Lung (tissue), 12 donors: ENCODE data around the gene GRM8. TPM values are rescaled to one million over a fixed set of nuclear protein-coding genes. Genes with fewer than 3 reads are reported as not detected.
A peak's percentile ranks its signal among the peaks of the same experiment; 100 is the strongest.

Experiments
- ATAC-seq: fragments of 200-7000 bp; cut with Tn5 transposase; one replicate; pipeline ENCODE4 v1.9.1; 2020; ENCODE audit warnings: moderate number of reproducible peaks; ENCODE audit not compliant: insufficient read depth, low FRiP score
- DNase-seq, 3 donors: peaks; one replicate each; pipeline ENCODE4 v3.0.0-alpha.2; 2013 to 2017
- H3K27ac ChIP-seq, 2 donors: one replicate each; pipeline ENCODE4 v1.5.1; 2013; ENCODE audit warnings: mild to moderate bottlenecking in 2 of 2, moderate library complexity in 2 of 2, control low read depth in 1 of 2, inconsistent platforms in 1 of 2, low read depth in 1 of 2, low read length in 1 of 2
- H3K27me3 ChIP-seq, 3 donors: one replicate each; pipeline ENCODE4 v1.5.1; 2013; ENCODE audit warnings: low read length in 2 of 3; ENCODE audit not compliant: control insufficient read depth in 3 of 3, insufficient read depth in 3 of 3
- H3K36me3 ChIP-seq, 4 donors: one replicate each; pipeline ENCODE4 v1.5.1; 2013; ENCODE audit warnings: low read length in 4 of 4, mild to moderate bottlenecking in 1 of 4, moderate library complexity in 1 of 4; ENCODE audit not compliant: control insufficient read depth in 4 of 4, insufficient read depth in 4 of 4
- H3K4me1 ChIP-seq, 5 donors: one replicate each; pipeline ENCODE4 v1.5.1; 2013; ENCODE audit warnings: low read length in 5 of 5, mild to moderate bottlenecking in 2 of 5, moderate library complexity in 1 of 5; ENCODE audit not compliant: control insufficient read depth in 5 of 5, insufficient read depth in 5 of 5
- H3K4me3 ChIP-seq: one replicate; pipeline ENCODE4 v1.5.1; 2013; ENCODE audit warnings: mild to moderate bottlenecking, control low read depth, moderate library complexity
- H3K9ac ChIP-seq, 2 donors: one replicate each; pipeline ENCODE4 v1.5.1; 2013; ENCODE audit warnings: low read length in 2 of 2, control low read depth in 1 of 2; ENCODE audit not compliant: insufficient read depth in 1 of 2
- H3K9me3 ChIP-seq, 4 donors: one replicate each; pipeline ENCODE4 v1.5.1; 2013; ENCODE audit warnings: low read length in 3 of 4, mild to moderate bottlenecking in 1 of 4, moderate library complexity in 1 of 4; ENCODE audit not compliant: control insufficient read depth in 4 of 4, insufficient read depth in 3 of 4
- WGBS, 2 donors: extraction: QIAGEN DNeasy Blood & Tissue Kit; methylation state at CpG; one replicate each; pipeline ENCODE4 v1.1.7; 2013; 5-methylcytosine and 5-hydroxymethylcytosine counted together
- polyA plus RNA-seq, 2 donors: library from polyadenylated mRNA; stranded (reverse); fragments of 200-250 nt; gene quantifications; one replicate each; pipeline ENCODE4 v1.2.1, GENCODE V29; 2013
- total RNA-seq, 2 donors: library from RNA; depleted of rRNA in 1 of 2; stranded (reverse); fragments of >200 nt in 1 of 2; gene quantifications; one replicate each; pipeline ENCODE4 v1.2.1, GENCODE V29; 2014 to 2021
- TF ChIP-seq, protein P1 (sequence below): IDR thresholded peaks from 2 replicates; pipeline ENCODE4 v1.5.1; 2012; ENCODE audit warnings: mild to moderate bottlenecking; ENCODE audit errors: control extremely low read depth, extremely low read depth
- donor health status: control.
- donor health status: control.
- donor health status: Bipolar disorder and iron deficiency.
- donor health status: healthy.
- donor health status: DM: yes; HTN: yes; CAD: no.

GRM8 gene
- total and polyA plus RNA-seq, 4 donors, result 0.01 to 0.83 (median 0.24) TPM; not detected in 1

DNA sequence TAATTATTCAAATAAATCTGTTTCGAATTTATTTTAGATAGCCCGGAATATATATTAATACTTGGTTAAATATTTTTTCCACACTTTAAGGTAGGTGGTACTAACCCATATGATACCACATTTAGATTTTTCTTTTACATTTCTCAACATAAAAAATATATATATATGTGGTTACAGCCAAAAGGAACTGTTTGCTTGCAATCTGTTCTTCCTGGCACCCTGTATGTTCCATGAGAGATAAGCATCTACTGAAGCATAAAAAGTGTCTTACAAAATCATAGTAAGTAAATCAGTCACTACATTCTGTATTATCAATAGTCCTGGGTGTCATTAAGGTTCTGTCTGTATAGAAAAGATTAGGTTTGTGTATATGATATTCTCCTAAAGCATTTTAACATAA, 726.8 kb downstream of the GRM8 start:
- Histone ChIP-seq H3K4me3 (no peak overlapping the region), H3K4me1 (no peaks in the 10 kb centered on the region), H3K9ac (no peak overlapping the region), H3K27ac (no peak overlapping the region), H3K9me3 (peaks cover 0 to 2% (median 0%) of the 10 kb centered on the region in 4 donors), H3K27me3 (no peaks in the 10 kb centered on the region), H3K36me3 (no peaks in the 10 kb centered on the region)
- TF ChIP-seq, protein P1, sequence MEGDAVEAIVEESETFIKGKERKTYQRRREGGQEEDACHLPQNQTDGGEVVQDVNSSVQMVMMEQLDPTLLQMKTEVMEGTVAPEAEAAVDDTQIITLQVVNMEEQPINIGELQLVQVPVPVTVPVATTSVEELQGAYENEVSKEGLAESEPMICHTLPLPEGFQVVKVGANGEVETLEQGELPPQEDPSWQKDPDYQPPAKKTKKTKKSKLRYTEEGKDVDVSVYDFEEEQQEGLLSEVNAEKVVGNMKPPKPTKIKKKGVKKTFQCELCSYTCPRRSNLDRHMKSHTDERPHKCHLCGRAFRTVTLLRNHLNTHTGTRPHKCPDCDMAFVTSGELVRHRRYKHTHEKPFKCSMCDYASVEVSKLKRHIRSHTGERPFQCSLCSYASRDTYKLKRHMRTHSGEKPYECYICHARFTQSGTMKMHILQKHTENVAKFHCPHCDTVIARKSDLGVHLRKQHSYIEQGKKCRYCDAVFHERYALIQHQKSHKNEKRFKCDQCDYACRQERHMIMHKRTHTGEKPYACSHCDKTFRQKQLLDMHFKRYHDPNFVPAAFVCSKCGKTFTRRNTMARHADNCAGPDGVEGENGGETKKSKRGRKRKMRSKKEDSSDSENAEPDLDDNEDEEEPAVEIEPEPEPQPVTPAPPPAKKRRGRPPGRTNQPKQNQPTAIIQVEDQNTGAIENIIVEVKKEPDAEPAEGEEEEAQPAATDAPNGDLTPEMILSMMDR, result no peak
- WGBS, 2 donors, result 89 to 90% methylated on average over 2 of the region's 2 CpGs
- DNase-seq, result no peak
- ATAC-seq, result no peak

- DNase-seq (no peak), ATAC-seq (no peak)
- no peaks in the 10 kb centered on the region for H3K36me3 ChIP-seq
- no peaks in the 10 kb centered on the region for H3K27me3 ChIP-seq
- H3K27ac ChIP-seq, result no peak overlapping the region
- no peak overlapping the region for H3K9ac ChIP-seq
- no peak overlapping the region for H3K4me3 ChIP-seq
- TF ChIP-seq, protein P1, result no peak
- no peaks in the 10 kb centered on the region for H3K4me1 ChIP-seq
- 82 to 85% methylated on average over 1 of the region's 1 CpG for WGBS, 2 donors
- H3K9me3 ChIP-seq, result no peaks in the 10 kb centered on the region
These were observed 727.8 kb downstream of the GRM8 start for GRCh38 chr7:126524967-126525366.

DNA sequence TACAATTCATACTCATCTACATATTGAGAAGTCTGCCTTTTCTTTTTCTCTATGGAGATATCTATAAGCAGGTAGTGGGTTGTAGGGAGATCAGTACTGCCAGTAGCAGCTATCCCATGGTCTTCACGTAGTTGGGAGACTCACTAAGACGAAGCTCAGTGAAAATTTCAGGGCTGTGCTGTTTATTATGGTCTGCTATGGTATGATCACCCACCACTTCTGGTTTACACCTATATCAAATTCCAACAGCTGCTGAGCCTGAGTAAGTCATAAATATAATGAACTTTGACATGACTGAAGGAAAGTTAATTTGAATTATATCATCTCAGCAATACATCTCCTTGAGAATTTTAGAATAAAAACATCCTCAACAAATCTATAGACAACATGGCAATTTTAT, 741.7 kb downstream of the GRM8 start:
- Histone ChIP-seq H3K36me3 (no peaks in the 10 kb centered on the region), H3K27me3 (no peaks in the 10 kb centered on the region), H3K27ac (no peak overlapping the region), H3K4me1 (no peaks in the 10 kb centered on the region), H3K9ac (no peak overlapping the region), H3K4me3 (no peak overlapping the region), H3K9me3 (no peaks in the 10 kb centered on the region)
- no peak for DNase-seq
- TF ChIP-seq, protein P1, result no peak
- no peak for ATAC-seq
- WGBS, 2 donors, result 32 to 81% methylated on average over 2 of the region's 2 CpGs

DNA sequence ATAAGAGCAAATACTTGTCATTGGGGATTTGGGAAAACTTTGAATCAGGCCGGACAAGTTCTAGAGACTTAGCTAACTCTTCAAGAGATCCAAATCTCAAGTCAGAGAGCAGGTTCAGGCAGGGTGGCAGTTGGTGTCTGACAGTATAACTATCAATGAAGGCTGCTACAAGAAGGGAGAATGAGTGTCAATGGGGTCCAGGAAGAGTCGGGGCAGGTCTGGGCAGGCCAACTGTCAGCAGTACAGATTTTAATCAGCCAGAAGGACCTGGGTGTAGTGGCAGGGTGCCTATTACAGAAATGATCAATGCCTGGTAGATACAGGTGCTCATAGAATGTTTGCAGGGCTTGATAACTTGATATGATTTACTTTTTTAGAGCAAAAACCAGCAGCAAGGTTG, 751.1 kb downstream of the GRM8 start:
- TF ChIP-seq, protein P1, result no peak
- 78 to 80% methylated on average over 2 of the region's 2 CpGs for WGBS, 2 donors
- no peaks in the 10 kb centered on the region for H3K36me3 ChIP-seq
- no peak overlapping the region for H3K9ac ChIP-seq
- no peak for ATAC-seq
- peak overlapping the region in 1 of 2 donors; percentile 33 for H3K27ac ChIP-seq
- no peak overlapping the region for H3K4me3 ChIP-seq
- no peaks in the 10 kb centered on the region for H3K27me3 ChIP-seq
- DNase-seq, result no peak
- H3K4me1 ChIP-seq, result peaks cover 0 to 4% (median 0%) of the 10 kb centered on the region in 5 donors
- H3K9me3 ChIP-seq, result no peaks in the 10 kb centered on the region
